Natural killer cell (primary cell): Measurements from ENCODE around the gene TTLL7. TPM values are rescaled to one million over a fixed set of nuclear protein-coding genes. Genes with fewer than 3 reads are reported as not detected.

Experiments
- ATAC-seq, 3 donors: fragments of 150-1000 bp in 2 of 3; fragments of 200-7000 bp in 1 of 3; cut with Tn5 transposase; 1 replicate in 1 of 3; 2 replicates in 2 of 3; pipeline ENCODE4 v1.10.0; 2021; ENCODE audit warnings: mild to moderate bottlenecking in 2 of 3, moderate library complexity in 2 of 3
- DNase-seq, 2 donors: peaks; one replicate each; pipeline versions ENCODE4 v3.0.0 to v3.0.0-alpha.2; 2013 to 2021; ENCODE audit warnings: mixed read lengths in 1 of 2
- H3K27ac ChIP-seq: one replicate; pipeline ENCODE4 v1.5.1; 2013; ENCODE audit warnings: mild to moderate bottlenecking, low read length
- H3K27me3 ChIP-seq: one replicate; pipeline ENCODE4 v1.6.1; 2013; ENCODE audit warnings: low read length; ENCODE audit not compliant: control insufficient read depth, insufficient read depth
- H3K36me3 ChIP-seq: one replicate; pipeline ENCODE4 v1.6.1; 2013; ENCODE audit warnings: low read length; ENCODE audit not compliant: control insufficient read depth, insufficient read depth
- H3K4me1 ChIP-seq: one replicate; pipeline ENCODE4 v1.6.1; 2013; ENCODE audit warnings: low read length; ENCODE audit not compliant: control insufficient read depth, insufficient read depth
- H3K4me3 ChIP-seq: one replicate; pipeline ENCODE4 v1.5.1; 2013; ENCODE audit warnings: low read length
- H3K9me3 ChIP-seq: one replicate; pipeline ENCODE4 v1.6.1; 2013; ENCODE audit warnings: low read length; ENCODE audit not compliant: control insufficient read depth, insufficient read depth
- H3K27ac Mint-ChIP-seq, 2 donors: one replicate each; pipeline ENCODE4 v1.8.0; 2022; ENCODE audit warnings: mild to moderate bottlenecking in 2 of 2, mixed read lengths in 2 of 2, moderate library complexity in 1 of 2
- H3K27me3 Mint-ChIP-seq, 2 donors: one replicate each; pipeline ENCODE4 v1.8.0; 2022; ENCODE audit warnings: low read depth in 2 of 2, mixed read lengths in 2 of 2
- H3K36me3 Mint-ChIP-seq: one replicate; pipeline ENCODE4 v1.8.0; 2022; ENCODE audit warnings: mixed read lengths
- H3K4me1 Mint-ChIP-seq, 2 donors: one replicate each; pipeline ENCODE4 v1.8.0; 2022; ENCODE audit warnings: mixed read lengths in 2 of 2
- H3K4me3 Mint-ChIP-seq: one replicate; pipeline ENCODE4 v1.8.0; 2022; ENCODE audit warnings: mild to moderate bottlenecking, moderate library complexity, mixed read lengths
- H3K9me3 Mint-ChIP-seq, 2 donors: one replicate each; pipeline ENCODE4 v1.8.0; 2022; ENCODE audit warnings: mixed read lengths in 2 of 2
- CTCF ChIP-seq: fragments of 200-600 bp; IDR thresholded peaks from one replicate; pipeline ENCODE4 v1.8.0; 2022; ENCODE audit warnings: antibody characterized with exemption
- WGBS: methylation state at CpG from one replicate; pipeline ENCODE4 v1.1.7; 2013; ENCODE audit warnings: missing lambda C conversion rate; ENCODE audit not compliant: insufficient coverage; 5-methylcytosine and 5-hydroxymethylcytosine counted together
- intact Hi-C: fragments of 100-400 bp; cut with micrococcal nuclease; formaldehyde crosslinking; loops from one replicate; pipeline ENCODE4 v1.14.2; 2022
- total RNA-seq, 4 donors: library from RNA; stranded (reverse); fragments of 120-200 nt in 1 of 4; gene quantifications; one replicate each; pipeline versions ENCODE4 v1.2.3 to v1.2.4, GENCODE V29; 2013 to 2022

TTLL7 gene
- total RNA-seq, 3 donors from 2014 or later (not counting 1 experiment from before 2014, with no cell fraction given) = 0.21 to 4.4 (median 0.25) TPM

GRCh38 chr1:83860490-83861221 is 138.3 kb downstream of the TTLL7 start:
- H3K27ac ChIP-seq = peak overlapping the region; percentile 37
- H3K4me3 Mint-ChIP-seq = peak overlapping the region; percentile 78
- H3K4me1 ChIP-seq = peaks cover 8% of the 10 kb centered on the region
- H3K27ac Mint-ChIP-seq = peak overlapping the region in 1 of 2 donors; percentile 60
- intact Hi-C loops = no loop called here
- peak overlapping the region; percentile 62 for H3K4me3 ChIP-seq
- peaks cover 5% of the 10 kb centered on the region for H3K27me3 ChIP-seq
- peaks cover 0 to 10% of the 10 kb centered on the region in 2 donors for H3K4me1 Mint-ChIP-seq
- no peaks in the 10 kb centered on the region for H3K36me3 ChIP-seq
- DNase-seq = peak; percentile 54 to 81
- peaks cover 8% of the 10 kb centered on the region in 2 donors for H3K27me3 Mint-ChIP-seq
- no peaks in the 10 kb centered on the region for H3K36me3 Mint-ChIP-seq
- 5% methylated on average over 54 of the region's 54 CpGs for WGBS
- no peaks in the 10 kb centered on the region for H3K9me3 Mint-ChIP-seq
- H3K9me3 ChIP-seq = no peaks in the 10 kb centered on the region
- peak; percentile 72 for TF ChIP-seq CTCF
- ATAC-seq = peak; percentile 87 to 91 (median 90)

GRCh38 chr1:83857716-83858115 is 141.2 kb downstream of the TTLL7 start:
- H3K36me3 Mint-ChIP-seq = no peaks in the 10 kb centered on the region
- no peaks in the 10 kb centered on the region for H3K36me3 ChIP-seq
- H3K4me1 Mint-ChIP-seq = peaks cover 0 to 10% of the 10 kb centered on the region in 2 donors
- no peak for DNase-seq
- no peak overlapping the region for H3K4me3 ChIP-seq
- WGBS = 100% methylated on average over 2 of the region's 2 CpGs
- no peak overlapping the region for H3K27ac Mint-ChIP-seq
- peaks cover 8% of the 10 kb centered on the region for H3K4me1 ChIP-seq
- H3K27ac ChIP-seq = no peak overlapping the region
- H3K4me3 Mint-ChIP-seq = no peak overlapping the region
- ATAC-seq = no peak
- H3K27me3 ChIP-seq = peaks cover 5% of the 10 kb centered on the region
- no peak for TF ChIP-seq CTCF
- H3K27me3 Mint-ChIP-seq = peaks cover 8 to 17% of the 10 kb centered on the region in 2 donors
- no peaks in the 10 kb centered on the region for H3K9me3 ChIP-seq
- no peaks in the 10 kb centered on the region for H3K9me3 Mint-ChIP-seq
- intact Hi-C loops = no loop called here

GRCh38 chr1:83857103-83857502 is 141.8 kb downstream of the TTLL7 start:
- H3K27me3 Mint-ChIP-seq = peaks cover 8 to 21% of the 10 kb centered on the region in 2 donors
- H3K27ac Mint-ChIP-seq = no peak overlapping the region
- peak in 1 of 2 donors; percentile 19 for DNase-seq
- 100% methylated on average over 1 of the region's 1 CpG for WGBS
- no peak for TF ChIP-seq CTCF
- no peak overlapping the region for H3K4me3 ChIP-seq
- H3K36me3 Mint-ChIP-seq = no peaks in the 10 kb centered on the region
- no peak overlapping the region for H3K27ac ChIP-seq
- H3K27me3 ChIP-seq = peaks cover 5% of the 10 kb centered on the region
- H3K4me1 Mint-ChIP-seq = peaks cover 0 to 10% of the 10 kb centered on the region in 2 donors
- peaks cover 8% of the 10 kb centered on the region for H3K4me1 ChIP-seq
- no peaks in the 10 kb centered on the region for H3K9me3 Mint-ChIP-seq
- intact Hi-C loops = no loop called here
- H3K9me3 ChIP-seq = no peaks in the 10 kb centered on the region
- H3K36me3 ChIP-seq = no peaks in the 10 kb centered on the region
- no peak overlapping the region for H3K4me3 Mint-ChIP-seq
- no peak for ATAC-seq
